Upper lobe of right lung (tissue), 1 donor: Measurements from ENCODE around the gene FLYWCH2. TPM values are rescaled to one million over a fixed set of nuclear protein-coding genes. Genes with fewer than 3 reads are reported as not detected.

Source experiments
- ATAC-seq: fragments of 200-7000 bp; cut with Tn5 transposase; one replicate; pipeline ENCODE4 v1.9.1; 2020; ENCODE audit warnings: mild to moderate bottlenecking, moderate library complexity
- DNase-seq: peaks from one replicate; pipeline ENCODE4 v3.0.0-alpha.2; 2020
- H3K27ac ChIP-seq: fragments of 200-600 bp; one replicate; pipeline ENCODE4 v1.8.0; 2022
- H3K27me3 ChIP-seq: fragments of 200-600 bp; one replicate; pipeline ENCODE4 v1.8.0; 2022; ENCODE audit warnings: mild to moderate bottlenecking
- H3K36me3 ChIP-seq: fragments of 200-600 bp; one replicate; pipeline ENCODE4 v1.8.0; 2022
- H3K4me1 ChIP-seq: fragments of 200-600 bp; one replicate; pipeline ENCODE4 v1.8.0; 2022
- H3K4me3 ChIP-seq: fragments of 200-600 bp; one replicate; pipeline ENCODE4 v1.8.0; 2022; ENCODE audit warnings: mild to moderate bottlenecking
- H3K9me3 ChIP-seq: fragments of 200-600 bp; one replicate; pipeline ENCODE4 v1.8.0; 2022
- intact Hi-C: fragments of 100-400 bp; cut with DNase I; formaldehyde crosslinking; loops from one replicate; pipeline ENCODE4 v1.11.0; 2022
- total RNA-seq: library from RNA; stranded (reverse); fragmentation: NEBNext Ultra II Directional; extraction: Animal tissue kit (Norgen Biotek cat#: 25700); gene quantifications from one replicate; pipeline ENCODE4 v1.2.1, GENCODE V29; 2021
- TF ChIP-seq, protein P1 (sequence below): fragments of 200-600 bp; IDR thresholded peaks from one replicate; pipeline ENCODE4 v1.8.0; 2022; ENCODE audit warnings: antibody characterized with exemption
- donor health status: DM: no; HTN: yes; CAD: no; lungs with severe emphysema.

The FLYWCH2 gene
- total RNA-seq, 1 donor from 2014 or later, result 29.0 TPM

DNA sequence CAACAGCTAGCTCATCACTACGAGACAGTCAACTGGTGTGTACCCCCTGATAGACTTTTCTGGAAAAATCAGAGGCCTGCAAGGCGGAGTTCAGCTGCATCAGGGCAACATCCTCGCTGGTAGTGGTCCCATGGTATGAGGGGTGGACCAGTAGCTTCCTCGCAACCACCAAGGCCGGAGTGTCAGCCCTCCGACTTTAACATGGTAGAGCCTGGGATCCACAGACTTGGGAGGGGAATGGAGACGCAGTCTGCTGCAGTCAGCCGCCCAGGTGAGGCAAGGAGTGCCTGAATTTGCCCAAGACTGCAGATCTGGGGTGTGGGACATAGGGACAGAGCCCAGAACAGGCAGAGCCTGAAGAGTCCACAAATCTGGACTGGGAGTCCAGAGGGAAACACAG lies 39.5 kb upstream of the FLYWCH2 start:
- Histone ChIP-seq H3K9me3 (no peaks in the 10 kb centered on the region), H3K36me3 (no peaks in the 10 kb centered on the region), H3K27me3 (peaks cover 3% of the 10 kb centered on the region), H3K4me3 (no peak overlapping the region), H3K4me1 (peaks cover 8% of the 10 kb centered on the region), H3K27ac (no peak overlapping the region)
- DNase-seq (no peak), ATAC-seq (no peak)
- intact Hi-C loops, result no loop called here
- TF ChIP-seq, protein P1, sequence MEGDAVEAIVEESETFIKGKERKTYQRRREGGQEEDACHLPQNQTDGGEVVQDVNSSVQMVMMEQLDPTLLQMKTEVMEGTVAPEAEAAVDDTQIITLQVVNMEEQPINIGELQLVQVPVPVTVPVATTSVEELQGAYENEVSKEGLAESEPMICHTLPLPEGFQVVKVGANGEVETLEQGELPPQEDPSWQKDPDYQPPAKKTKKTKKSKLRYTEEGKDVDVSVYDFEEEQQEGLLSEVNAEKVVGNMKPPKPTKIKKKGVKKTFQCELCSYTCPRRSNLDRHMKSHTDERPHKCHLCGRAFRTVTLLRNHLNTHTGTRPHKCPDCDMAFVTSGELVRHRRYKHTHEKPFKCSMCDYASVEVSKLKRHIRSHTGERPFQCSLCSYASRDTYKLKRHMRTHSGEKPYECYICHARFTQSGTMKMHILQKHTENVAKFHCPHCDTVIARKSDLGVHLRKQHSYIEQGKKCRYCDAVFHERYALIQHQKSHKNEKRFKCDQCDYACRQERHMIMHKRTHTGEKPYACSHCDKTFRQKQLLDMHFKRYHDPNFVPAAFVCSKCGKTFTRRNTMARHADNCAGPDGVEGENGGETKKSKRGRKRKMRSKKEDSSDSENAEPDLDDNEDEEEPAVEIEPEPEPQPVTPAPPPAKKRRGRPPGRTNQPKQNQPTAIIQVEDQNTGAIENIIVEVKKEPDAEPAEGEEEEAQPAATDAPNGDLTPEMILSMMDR, result no peak

DNA sequence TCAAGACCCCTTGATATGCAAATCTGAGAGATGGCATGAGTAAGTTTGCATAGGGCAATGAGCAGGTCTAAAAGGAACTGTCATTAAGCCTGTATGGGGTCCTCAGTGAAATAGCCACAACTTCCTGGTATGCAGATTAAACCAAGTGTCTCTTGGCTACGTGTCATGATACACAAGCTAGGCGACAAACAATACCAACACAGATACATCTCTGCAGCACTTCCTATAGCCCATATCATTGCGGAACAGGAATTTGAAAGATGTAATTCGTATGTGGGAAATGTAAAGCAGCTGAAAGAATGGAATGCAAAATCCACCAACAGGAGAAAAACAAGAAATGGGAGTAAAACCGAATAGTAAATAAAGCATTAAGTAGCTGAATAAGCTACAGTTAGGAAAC lies 37.9 kb upstream of the FLYWCH2 start:
- ATAC-seq, result no peak
- TF ChIP-seq, protein P1, result no peak
- intact Hi-C loops, result no loop called here

DNA sequence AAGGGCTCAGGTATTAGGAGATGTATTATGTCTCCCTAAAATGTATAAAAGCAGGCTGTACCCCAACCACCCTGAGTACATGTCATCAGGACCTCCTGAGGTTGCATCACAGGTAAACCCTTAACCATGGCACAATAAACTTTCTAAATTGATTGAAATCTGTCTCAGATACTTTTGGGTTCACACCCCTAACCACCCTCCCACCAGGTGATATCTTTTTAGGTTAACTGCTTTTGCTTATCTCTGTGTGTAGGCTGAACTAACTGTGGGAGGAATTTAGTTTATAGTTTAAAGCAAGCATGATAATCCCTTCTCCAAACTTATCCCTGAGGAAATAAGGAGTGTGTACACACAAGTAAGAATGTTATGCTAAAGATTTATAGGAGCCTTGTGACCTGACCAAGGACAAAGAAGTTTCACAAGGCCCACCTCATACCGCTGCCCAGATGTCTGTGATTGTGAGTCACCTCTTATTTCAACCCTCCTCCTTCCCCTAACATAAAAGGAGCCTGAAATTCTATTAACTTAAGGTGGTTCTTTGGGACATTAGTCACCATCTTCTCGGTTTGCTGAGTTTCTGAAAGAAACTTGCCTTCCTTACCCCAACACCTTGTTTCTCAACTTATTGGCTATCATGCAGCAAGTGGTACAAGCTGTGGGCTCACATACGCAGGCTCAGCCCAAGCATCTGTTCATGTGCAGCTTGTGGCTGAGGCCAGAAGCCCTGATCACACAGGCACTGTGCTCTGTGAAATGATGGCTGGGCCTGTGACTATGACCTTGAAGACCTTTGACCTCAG lies 36.3 kb upstream of the FLYWCH2 start:
- Histone ChIP-seq H3K4me1 (peaks cover 8% of the 10 kb centered on the region), H3K27me3 (no peaks in the 10 kb centered on the region), H3K4me3 (no peak overlapping the region), H3K27ac (no peak overlapping the region), H3K36me3 (no peaks in the 10 kb centered on the region), H3K9me3 (no peaks in the 10 kb centered on the region)
- intact Hi-C loops, result no loop called here
- TF ChIP-seq, protein P1, result no peak
- ATAC-seq (no peak), DNase-seq (no peak)

More for the DNA sequence above, 37.9 kb upstream of the FLYWCH2 start:
- DNase-seq, result no peak
- no peaks in the 10 kb centered on the region for H3K36me3 ChIP-seq
- peaks cover 8% of the 10 kb centered on the region for H3K4me1 ChIP-seq
- H3K9me3 ChIP-seq, result no peaks in the 10 kb centered on the region
- H3K27ac ChIP-seq, result no peak overlapping the region
- no peak overlapping the region for H3K4me3 ChIP-seq
- peaks cover 2% of the 10 kb centered on the region for H3K27me3 ChIP-seq

DNA sequence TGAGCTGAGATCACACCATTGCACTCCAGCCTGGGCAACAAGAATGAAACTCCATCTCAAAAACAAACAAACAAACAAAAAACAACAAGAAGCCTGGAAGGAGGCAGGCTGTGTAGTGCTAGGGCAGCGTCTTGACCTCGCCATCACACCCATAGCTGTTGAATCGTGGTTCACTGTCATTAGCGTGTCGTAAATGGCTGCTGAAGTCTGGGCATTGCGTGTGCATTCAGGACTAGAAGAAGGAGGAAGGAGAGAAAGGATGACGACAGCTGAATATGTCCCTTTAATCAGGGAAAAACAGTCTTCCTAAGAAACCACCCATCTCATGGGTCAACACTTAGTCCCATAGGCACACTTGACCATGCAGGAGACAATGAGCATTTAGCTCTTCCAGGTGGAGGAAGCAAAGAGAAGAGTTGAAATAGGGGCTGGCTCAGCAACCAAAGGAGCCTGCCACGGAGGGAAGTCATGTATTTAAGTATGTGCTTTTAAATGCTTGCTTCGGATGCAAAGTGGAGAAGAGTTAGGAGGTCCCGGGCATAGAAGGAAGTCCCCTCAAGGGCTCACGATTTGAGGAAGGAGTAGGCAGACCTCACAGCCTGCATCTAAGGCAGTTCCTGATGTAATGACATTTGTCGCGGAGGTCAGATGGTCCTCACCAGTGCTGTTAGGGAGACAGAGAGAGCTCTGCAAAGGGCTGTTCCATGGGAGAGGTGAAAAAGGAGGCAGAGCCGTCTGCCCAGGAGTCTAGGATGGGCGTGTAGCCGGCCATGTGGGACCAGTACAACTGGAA lies 33.9 kb upstream of the FLYWCH2 start:
- intact Hi-C loops, result no loop called here
- peaks cover 9% of the 10 kb centered on the region for H3K27me3 ChIP-seq
- no peaks in the 10 kb centered on the region for H3K36me3 ChIP-seq
- no peak for DNase-seq
- H3K9me3 ChIP-seq, result no peaks in the 10 kb centered on the region
- no peaks in the 10 kb centered on the region for H3K4me1 ChIP-seq
- TF ChIP-seq, protein P1, result no peak
- no peak overlapping the region for H3K27ac ChIP-seq
- no peak overlapping the region for H3K4me3 ChIP-seq
- no peak for ATAC-seq

- intact Hi-C loops, result no loop called here
- Histone ChIP-seq H3K4me3 (no peak overlapping the region), H3K36me3 (no peaks in the 10 kb centered on the region), H3K27ac (no peak overlapping the region), H3K9me3 (no peaks in the 10 kb centered on the region), H3K4me1 (no peaks in the 10 kb centered on the region), H3K27me3 (peaks cover 9% of the 10 kb centered on the region)
- ATAC-seq (no peak), DNase-seq (no peak)
- TF ChIP-seq, protein P1, result no peak
Observed at GRCh38 chr16:2852003-2852730, 30.8 kb upstream of the FLYWCH2 start.
